Prostate gland (tissue), 2 donors: ENCODE data around the gene RASSF10. TPM values are rescaled to one million over a fixed set of nuclear protein-coding genes. Genes with fewer than 3 reads are reported as not detected.
"Not testable (repeated sequence)": the region's sequence is repeated elsewhere in the genome, so short reads cannot be mapped to it uniquely, and the experiment has no call there.

Experiments used
- DNase-seq: peaks from one replicate; pipeline ENCODE4 v3.0.0-alpha.2; 2019; ENCODE audit warnings: low spot score
- H3K27ac ChIP-seq, 2 donors: fragments of 200-600 bp; sonication (generic); 2 replicates each; pipeline ENCODE4 v1.5.1; 2017 to 2019
- H3K27me3 ChIP-seq: fragments of 200-600 bp; sonication (generic); replicated peaks from 2 replicates; pipeline ENCODE4 v1.5.1; 2019; ENCODE audit not compliant: insufficient read depth
- H3K36me3 ChIP-seq, 2 donors: fragments of 200-600 bp; sonication (generic); 1 replicate in 1 of 2; 2 replicates in 1 of 2; pipeline versions ENCODE4 v1.5.1 to v1.8.1; 2017 to 2019
- H3K4me1 ChIP-seq: fragments of 200-600 bp; sonication (generic); replicated peaks from 2 replicates; pipeline ENCODE4 v1.5.1; 2019
- H3K4me3 ChIP-seq, 2 donors: fragments of 200-600 bp; sonication (generic); 2 replicates each; pipeline ENCODE4 v1.5.1; 2017 to 2019
- H3K9me3 ChIP-seq: fragments of 200-600 bp; sonication (generic); 2 replicates; pipeline ENCODE4 v1.5.1; 2017
- POLR2A ChIP-seq: fragments of 450-650 bp; IDR thresholded peaks from one replicate; pipeline ENCODE4 v1.6.1; 2016; ENCODE audit warnings: antibody characterized with exemption, mild to moderate bottlenecking
- POLR2AphosphoS5 ChIP-seq: sonication (generic); formaldehyde crosslinking; IDR thresholded peaks from one replicate; pipeline ENCODE4 v1.6.1; 2017; ENCODE audit warnings: antibody characterized with exemption
- WGBS: methylation state at CpG from one replicate; pipeline ENCODE4 v1.1.5; 2018; 5-methylcytosine and 5-hydroxymethylcytosine counted together
- intact Hi-C: fragments of 100-400 bp; cut with DNase I; formaldehyde crosslinking; loops from one replicate; pipeline ENCODE4 v1.14.2; 2022
- total RNA-seq, 2 donors: library from RNA; depleted of rRNA; stranded (reverse); fragments of >200 nt; gene quantifications; one replicate each; pipeline ENCODE4 v1.1.0, GENCODE V29; 2016
- TF ChIP-seq, protein P1 (sequence below), 4 experiments: fragments of 200-600 bp in 2 of 4; fragments of 450-650 bp in 2 of 4; sonication (generic) in 2 of 4; IDR thresholded peaks; 1 replicate in 3 of 4; 2 replicates in 1 of 4; pipeline ENCODE4 v1.5.1; 2016 to 2019; ENCODE audit warnings: antibody characterized with exemption in 4 of 4, mild to moderate bottlenecking in 2 of 4, moderate library complexity in 2 of 4

Gene RASSF10
- total RNA-seq, 2 donors from 2014 or later, result 2.7 to 3.3 TPM

DNA sequence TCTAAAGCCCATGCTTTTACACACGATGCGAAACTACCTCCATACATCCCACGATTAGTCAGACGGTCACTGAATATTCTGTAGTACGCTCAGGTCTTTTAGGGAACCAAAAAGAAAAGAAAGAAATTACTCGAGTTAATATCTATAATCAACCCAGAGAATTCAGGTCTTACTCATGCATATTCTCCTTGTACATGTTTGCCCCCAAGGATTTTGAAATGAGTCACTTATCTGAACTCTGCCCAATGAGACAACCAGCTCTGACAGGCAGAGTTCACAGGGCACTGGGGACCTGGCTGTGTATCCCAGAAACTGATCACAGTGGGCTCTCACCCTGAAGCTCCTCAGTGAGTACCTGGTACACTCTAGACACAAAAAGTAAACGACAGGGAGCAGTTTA is 29.2 kb downstream of the RASSF10 start:
- WGBS, result 93% methylated on average over 7 of the region's 7 CpGs
- H3K27ac ChIP-seq, result no peak overlapping the region
- no peaks in the 10 kb centered on the region for H3K4me1 ChIP-seq
- no peak overlapping the region for H3K4me3 ChIP-seq
- intact Hi-C loops, result no loop called here
- no peak for TF ChIP-seq POLR2A
- TF ChIP-seq, protein P1, sequence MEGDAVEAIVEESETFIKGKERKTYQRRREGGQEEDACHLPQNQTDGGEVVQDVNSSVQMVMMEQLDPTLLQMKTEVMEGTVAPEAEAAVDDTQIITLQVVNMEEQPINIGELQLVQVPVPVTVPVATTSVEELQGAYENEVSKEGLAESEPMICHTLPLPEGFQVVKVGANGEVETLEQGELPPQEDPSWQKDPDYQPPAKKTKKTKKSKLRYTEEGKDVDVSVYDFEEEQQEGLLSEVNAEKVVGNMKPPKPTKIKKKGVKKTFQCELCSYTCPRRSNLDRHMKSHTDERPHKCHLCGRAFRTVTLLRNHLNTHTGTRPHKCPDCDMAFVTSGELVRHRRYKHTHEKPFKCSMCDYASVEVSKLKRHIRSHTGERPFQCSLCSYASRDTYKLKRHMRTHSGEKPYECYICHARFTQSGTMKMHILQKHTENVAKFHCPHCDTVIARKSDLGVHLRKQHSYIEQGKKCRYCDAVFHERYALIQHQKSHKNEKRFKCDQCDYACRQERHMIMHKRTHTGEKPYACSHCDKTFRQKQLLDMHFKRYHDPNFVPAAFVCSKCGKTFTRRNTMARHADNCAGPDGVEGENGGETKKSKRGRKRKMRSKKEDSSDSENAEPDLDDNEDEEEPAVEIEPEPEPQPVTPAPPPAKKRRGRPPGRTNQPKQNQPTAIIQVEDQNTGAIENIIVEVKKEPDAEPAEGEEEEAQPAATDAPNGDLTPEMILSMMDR (IDR thresholded peaks at IDR 0.05), result no peak
- no peak for TF ChIP-seq POLR2AphosphoS5
- DNase-seq, result no peak
- H3K27me3 ChIP-seq, result no peaks in the 10 kb centered on the region
- H3K9me3 ChIP-seq, result no peaks in the 10 kb centered on the region
- no peaks in the 10 kb centered on the region for H3K36me3 ChIP-seq

DNA sequence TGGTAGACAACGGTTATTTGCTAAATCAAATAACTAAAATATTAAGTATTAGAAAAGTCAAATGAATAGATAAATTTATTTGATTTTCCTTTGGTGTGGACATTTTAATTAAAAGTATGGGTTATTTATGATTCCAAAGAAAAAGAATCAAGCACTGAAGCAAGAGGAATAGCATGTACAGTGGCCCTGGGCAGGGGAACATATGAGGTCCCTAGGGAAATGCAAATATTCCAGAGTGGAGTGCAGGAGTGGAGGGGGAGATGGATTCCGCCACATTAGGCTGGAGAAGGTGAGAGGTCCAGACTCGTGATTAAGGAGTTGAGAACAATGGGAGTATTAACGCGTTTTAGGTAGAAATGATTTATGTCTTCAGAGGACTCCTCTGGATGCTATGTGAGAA is 30.0 kb downstream of the RASSF10 start:
- Histone ChIP-seq H3K4me3 (no peak overlapping the region), H3K9me3 (no peaks in the 10 kb centered on the region), H3K4me1 (no peaks in the 10 kb centered on the region), H3K27ac (no peak overlapping the region), H3K36me3 (no peaks in the 10 kb centered on the region), H3K27me3 (no peaks in the 10 kb centered on the region)
- DNase-seq, result no peak
- WGBS, result 90% methylated on average over 5 of the region's 5 CpGs
- TF ChIP-seq POLR2AphosphoS5 (no peak), POLR2A (no peak)
- TF ChIP-seq, protein P1 (IDR thresholded peaks at IDR 0.05), result no peak
- intact Hi-C loops, result no loop called here

DNA sequence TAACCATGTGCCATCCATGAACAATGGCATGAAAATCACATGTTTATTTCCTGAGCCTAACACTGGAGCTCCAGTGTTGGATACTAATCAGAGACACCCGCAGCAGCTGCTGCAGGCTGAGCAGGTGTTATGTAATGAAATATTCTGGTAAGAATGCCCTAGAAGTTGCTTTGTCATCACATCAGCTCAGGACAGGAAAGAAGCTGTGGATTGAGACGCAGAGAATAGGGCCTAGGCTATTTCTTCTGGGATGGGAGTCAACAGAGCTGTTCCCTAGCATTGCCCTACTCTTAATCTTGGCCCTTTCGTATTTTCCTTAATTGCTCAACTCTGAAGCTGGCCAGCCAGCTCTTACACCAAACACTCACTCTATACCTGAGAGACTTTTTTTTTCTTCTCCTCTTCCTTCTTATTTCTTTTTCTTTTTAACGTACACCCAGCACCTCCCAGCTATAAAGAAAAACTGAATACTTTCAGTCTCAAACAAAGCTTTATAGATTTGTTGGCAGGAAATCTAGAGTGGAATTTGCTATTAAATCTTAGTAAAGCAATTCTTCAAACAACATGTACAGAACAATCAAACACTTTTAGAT is 31.9 kb downstream of the RASSF10 start:
- Histone ChIP-seq H3K27ac (peak overlapping the region in 1 of 2 donors; percentile 2), H3K27me3 (no peaks in the 10 kb centered on the region), H3K4me1 (no peaks in the 10 kb centered on the region), H3K9me3 (no peaks in the 10 kb centered on the region), H3K36me3 (no peaks in the 10 kb centered on the region), H3K4me3 (no peak overlapping the region)
- WGBS, result 26% methylated on average over 4 of the region's 4 CpGs
- intact Hi-C loops, result no loop called here
- DNase-seq, result peak; percentile 36
- TF ChIP-seq, protein P1 (IDR thresholded peaks at IDR 0.05), result no peak
- peak; percentile 42 for TF ChIP-seq POLR2AphosphoS5

DNA sequence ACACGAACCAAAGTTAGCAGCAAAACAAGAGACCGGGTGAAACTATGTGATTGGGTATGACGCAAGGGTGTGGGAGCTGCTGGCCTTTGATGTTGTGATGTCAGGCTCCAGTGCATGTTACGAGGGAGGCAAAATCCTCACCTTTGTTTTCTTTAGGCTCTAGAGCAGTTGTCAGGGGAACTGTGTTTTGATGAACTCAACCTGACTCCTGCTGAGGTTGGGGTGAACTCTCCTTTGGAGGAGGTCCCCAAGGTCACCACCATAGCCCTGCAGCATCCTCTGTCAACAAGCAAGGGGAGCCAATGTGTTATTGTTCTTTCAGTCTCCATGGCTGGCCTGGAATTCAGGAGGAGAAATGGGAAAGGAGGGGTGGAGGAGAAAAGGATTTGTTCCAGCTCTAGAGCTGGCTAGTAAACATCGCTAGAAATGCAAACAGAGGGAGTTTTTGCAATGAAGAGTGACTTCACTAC is 33.8 kb downstream of the RASSF10 start:
- no peak for DNase-seq
- Histone ChIP-seq H3K36me3 (no peaks in the 10 kb centered on the region), H3K27me3 (no peaks in the 10 kb centered on the region), H3K4me3 (no peak overlapping the region), H3K9me3 (no peaks in the 10 kb centered on the region), H3K4me1 (no peaks in the 10 kb centered on the region), H3K27ac (no peak overlapping the region)
- TF ChIP-seq, protein P1 (IDR thresholded peaks at IDR 0.05), result no peak
- TF ChIP-seq POLR2AphosphoS5, result no peak
- TF ChIP-seq POLR2A, result no peak
- intact Hi-C loops, result no loop called here
- 58% methylated on average over 5 of the region's 5 CpGs for WGBS

DNA sequence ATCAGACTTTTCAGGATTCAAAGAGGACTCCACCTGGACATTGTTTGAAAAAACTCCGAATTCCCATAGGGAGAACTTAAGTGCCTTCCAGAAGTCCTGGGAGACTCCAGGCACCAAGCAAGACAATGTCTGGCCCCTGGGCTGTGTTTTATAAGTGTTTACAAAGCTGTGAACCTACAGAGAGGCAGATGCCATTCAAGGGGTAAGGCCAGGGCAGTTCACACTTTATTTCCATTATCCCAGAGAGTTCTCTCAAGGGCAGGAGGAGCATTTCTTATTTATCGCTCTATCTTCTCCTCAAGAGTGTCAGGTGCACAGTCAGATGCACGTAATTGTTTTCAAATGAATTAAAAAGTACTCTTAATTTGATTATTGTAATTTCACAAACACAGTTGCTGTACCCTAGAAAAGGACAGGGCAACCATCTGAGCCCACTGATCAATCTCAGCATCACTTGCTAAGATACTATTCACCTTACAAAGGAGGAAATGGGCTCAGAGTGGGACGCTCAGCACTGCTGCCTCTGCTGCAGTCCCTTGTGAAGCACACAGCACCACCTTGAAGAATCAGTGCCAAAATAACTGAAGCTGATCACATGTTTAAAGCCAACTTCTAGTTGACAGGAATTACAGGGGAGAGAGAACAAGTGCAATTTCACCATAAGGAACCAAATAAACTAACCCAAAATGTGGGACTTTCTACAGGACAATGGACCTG is 35.0 kb downstream of the RASSF10 start:
- TF ChIP-seq POLR2AphosphoS5, result no peak
- TF ChIP-seq, protein P1 (IDR thresholded peaks at IDR 0.05), result no peak
- TF ChIP-seq POLR2A, result no peak
- intact Hi-C loops, result no loop called here
- H3K4me3 ChIP-seq, result no peak overlapping the region
- H3K27me3 ChIP-seq, result no peaks in the 10 kb centered on the region
- H3K27ac ChIP-seq, result no peak overlapping the region
- no peaks in the 10 kb centered on the region for H3K9me3 ChIP-seq
- H3K36me3 ChIP-seq, result no peaks in the 10 kb centered on the region
- DNase-seq, result no peak
- H3K4me1 ChIP-seq, result no peaks in the 10 kb centered on the region
- 71% methylated on average over 4 of the region's 4 CpGs for WGBS

DNA sequence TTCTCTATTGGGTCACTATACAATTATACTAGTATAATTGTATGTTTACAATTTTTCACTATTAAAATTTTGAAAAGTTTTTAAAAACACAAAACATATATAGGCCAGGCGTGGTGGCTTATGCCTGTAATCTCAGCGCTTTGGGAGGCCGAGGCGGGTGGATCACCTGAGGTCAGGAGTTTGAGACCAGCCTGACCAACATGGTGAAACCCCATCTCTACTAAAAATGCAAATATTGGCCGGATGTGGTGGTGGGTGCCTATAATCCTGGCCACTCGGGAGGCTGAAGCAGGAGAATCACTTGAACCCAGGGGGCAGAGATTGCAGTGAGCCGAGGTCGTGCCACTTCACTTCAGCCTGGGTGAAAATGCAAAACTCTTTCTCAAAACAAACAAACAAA is 36.0 kb downstream of the RASSF10 start:
- H3K9me3 ChIP-seq, H3K27me3 ChIP-seq, H3K4me3 ChIP-seq, H3K36me3 ChIP-seq, intact Hi-C loops, H3K27ac ChIP-seq, DNase-seq, H3K4me1 ChIP-seq: not testable (repeated sequence)
- 94% methylated on average over 8 of the region's 8 CpGs for WGBS
